BJ (cell line): ENCODE data around the gene ARHGAP9. TPM values are rescaled to one million over a fixed set of nuclear protein-coding genes. Genes with fewer than 3 reads are reported as not detected.
"Not testable (repeated sequence)": the region's sequence is repeated elsewhere in the genome, so short reads cannot be mapped to it uniquely, and the experiment has no call there.

Experiments
- CTCF ChIA-PET: fragments of 350-600 bp; formaldehyde crosslinking; extraction: SDS; loops from one replicate; lab custom pipeline; 2021; ENCODE audit warnings: antibody characterized with exemption, inconsistent platforms; lab: Yijun Ruan, JAX
- POLR2A ChIA-PET: fragments of 300-600 bp; sonication (Branson Sonifier 250); formaldehyde crosslinking; extraction: SDS; loops from one replicate; lab custom pipeline; 2021; ENCODE audit warnings: antibody characterized with exemption; lab: Charles Lee
- DNase-seq: peaks from one replicate; pipeline ENCODE4 v3.0.0-alpha.2; 2011; ENCODE audit warnings: low read depth
- H3K27me3 ChIP-seq: 2 replicates; pipeline ENCODE4 v1.6.0; 2011; ENCODE audit warnings: low read length; ENCODE audit not compliant: control insufficient read depth, insufficient read depth
- H3K36me3 ChIP-seq: 2 replicates; pipeline ENCODE4 v1.5.1; 2011; ENCODE audit warnings: low read length; ENCODE audit not compliant: control insufficient read depth, insufficient read depth
- H3K4me3 ChIP-seq: 2 replicates; pipeline ENCODE4 v1.5.1; 2011; ENCODE audit warnings: low read depth, mild to moderate bottlenecking, control low read depth, low read length
- polyA plus RNA-seq: library from polyadenylated mRNA; depleted of rRNA; stranded (reverse); fragments of >200 nt; gene quantifications from 2 replicates; pipeline ENCODE4 v1.2.3, GENCODE V29; 2011
- TF ChIP-seq, protein P1 (sequence below): IDR thresholded peaks from 2 replicates; pipeline ENCODE4 v1.5.1; 2011; ENCODE audit warnings: low read depth, mild to moderate bottlenecking, control low read depth, inconsistent platforms, low read length, moderate library complexity; ENCODE audit not compliant: insufficient read depth

ARHGAP9 gene
- polyA plus RNA-seq, 1 experiment = 1.0 TPM

DNA sequence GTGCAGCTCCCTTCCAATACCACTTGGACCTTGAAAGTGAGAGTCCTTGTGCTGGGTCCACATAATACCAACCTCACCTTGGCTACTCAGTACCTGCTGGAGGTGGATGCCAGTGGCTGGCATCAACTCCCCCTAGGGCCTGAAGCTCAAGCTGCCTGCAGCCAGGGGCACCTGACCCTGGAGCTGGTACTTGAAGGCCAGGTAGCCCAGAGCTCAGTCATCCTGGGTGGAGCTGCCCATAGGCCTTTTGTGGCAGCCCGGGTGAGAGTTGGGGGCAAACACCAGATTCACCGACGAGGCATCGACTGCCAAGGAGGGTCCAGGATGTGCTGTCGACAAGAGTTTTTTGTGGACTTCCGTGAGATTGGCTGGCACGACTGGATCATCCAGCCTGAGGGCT lies 30.3 kb downstream of the ARHGAP9 start:
- CTCF ChIA-PET = interaction anchor here (1.1 to 16.7 kb wide), 2 partner anchors 12 to 142 kb away, joined by 3 to 411 read pairs; no protein-coding TSS in a partner anchor
- H3K36me3 ChIP-seq = no peaks in the 10 kb centered on the region
- no peak for DNase-seq
- no peak overlapping the region for H3K4me3 ChIP-seq
- no peaks in the 10 kb centered on the region for H3K27me3 ChIP-seq
- POLR2A ChIA-PET = no interaction called here
- TF ChIP-seq, protein P1, sequence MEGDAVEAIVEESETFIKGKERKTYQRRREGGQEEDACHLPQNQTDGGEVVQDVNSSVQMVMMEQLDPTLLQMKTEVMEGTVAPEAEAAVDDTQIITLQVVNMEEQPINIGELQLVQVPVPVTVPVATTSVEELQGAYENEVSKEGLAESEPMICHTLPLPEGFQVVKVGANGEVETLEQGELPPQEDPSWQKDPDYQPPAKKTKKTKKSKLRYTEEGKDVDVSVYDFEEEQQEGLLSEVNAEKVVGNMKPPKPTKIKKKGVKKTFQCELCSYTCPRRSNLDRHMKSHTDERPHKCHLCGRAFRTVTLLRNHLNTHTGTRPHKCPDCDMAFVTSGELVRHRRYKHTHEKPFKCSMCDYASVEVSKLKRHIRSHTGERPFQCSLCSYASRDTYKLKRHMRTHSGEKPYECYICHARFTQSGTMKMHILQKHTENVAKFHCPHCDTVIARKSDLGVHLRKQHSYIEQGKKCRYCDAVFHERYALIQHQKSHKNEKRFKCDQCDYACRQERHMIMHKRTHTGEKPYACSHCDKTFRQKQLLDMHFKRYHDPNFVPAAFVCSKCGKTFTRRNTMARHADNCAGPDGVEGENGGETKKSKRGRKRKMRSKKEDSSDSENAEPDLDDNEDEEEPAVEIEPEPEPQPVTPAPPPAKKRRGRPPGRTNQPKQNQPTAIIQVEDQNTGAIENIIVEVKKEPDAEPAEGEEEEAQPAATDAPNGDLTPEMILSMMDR = no peak

DNA sequence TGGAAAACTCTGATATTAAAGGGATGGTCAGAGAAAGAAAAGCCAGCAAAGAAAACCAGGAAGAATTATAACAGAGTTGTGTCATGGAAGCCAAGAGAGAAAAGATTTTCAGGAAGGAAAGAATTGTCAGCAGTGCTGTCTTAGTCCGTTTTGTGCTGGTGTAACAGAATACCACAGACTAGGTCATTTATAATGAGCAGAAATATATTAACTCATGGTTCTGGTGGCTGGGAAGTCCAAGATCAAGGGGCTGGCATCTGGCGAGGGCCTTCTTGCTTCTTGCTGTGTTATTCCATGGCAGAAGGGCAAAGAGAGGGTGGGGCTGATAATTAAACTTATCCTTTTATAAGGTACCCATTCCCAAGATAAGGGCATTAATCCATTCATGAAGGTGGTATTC lies 31.0 kb downstream of the ARHGAP9 start:
- CTCF ChIA-PET = interaction anchor here (16.7 kb wide), 1 partner anchor 141 kb away, joined by 411 read pairs; no protein-coding TSS in a partner anchor
- no peak for DNase-seq
- POLR2A ChIA-PET = no interaction called here
- H3K27me3 ChIP-seq = no peaks in the 10 kb centered on the region
- no peak overlapping the region for H3K4me3 ChIP-seq
- TF ChIP-seq, protein P1 = no peak
- no peaks in the 10 kb centered on the region for H3K36me3 ChIP-seq

DNA sequence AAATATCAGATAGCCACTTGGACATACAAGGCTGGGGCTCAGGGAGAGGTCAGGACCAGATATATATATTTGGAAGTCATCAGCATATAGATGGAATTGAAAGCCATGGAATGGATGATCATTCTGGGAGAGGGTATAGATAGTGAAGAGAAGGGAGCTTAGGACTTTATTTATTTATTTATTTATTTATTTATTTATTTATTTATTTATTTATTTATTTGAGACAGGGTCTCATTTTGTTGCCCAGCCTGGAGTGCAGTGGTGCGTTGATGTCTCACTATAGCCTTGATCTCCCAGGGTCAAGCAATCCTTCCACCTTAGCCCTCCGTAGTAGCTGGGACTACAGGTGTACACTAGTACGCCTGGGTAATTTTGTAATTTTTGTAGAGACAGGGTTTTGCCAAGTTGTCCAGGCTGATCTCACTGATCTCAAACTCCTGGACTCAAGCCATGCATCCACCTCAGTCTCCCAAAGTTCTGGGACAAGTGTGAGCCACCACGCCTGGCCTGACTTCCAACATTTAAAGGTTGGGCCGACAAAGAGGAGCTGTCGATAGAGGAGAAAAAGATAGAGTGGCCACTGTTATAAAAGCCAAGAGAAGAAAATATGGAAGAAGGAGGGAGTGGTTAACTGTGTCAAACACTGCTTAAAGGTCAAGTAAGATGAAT lies 33.2 kb downstream of the ARHGAP9 start:
- Histone ChIP-seq H3K36me3 (no peaks in the 10 kb centered on the region), H3K27me3 (no peaks in the 10 kb centered on the region), H3K4me3 (no peak overlapping the region)
- no peak for DNase-seq
- POLR2A ChIA-PET = no interaction called here
- CTCF ChIA-PET = interaction anchor here (1.0 to 1.2 kb wide), 3 partner anchors 9 to 139 kb away, joined by 3 read pairs; no protein-coding TSS in a partner anchor
- TF ChIP-seq, protein P1 = no peak

GRCh38 chr12:57444744-57445143 lies 34.9 kb downstream of the ARHGAP9 start:
- TF ChIP-seq, protein P1 = no peak
- DNase-seq = no peak
- H3K36me3 ChIP-seq = no peaks in the 10 kb centered on the region
- CTCF ChIA-PET = interaction anchor here (1.6 to 2.1 kb wide), 2 partner anchors 9 to 11 kb away, joined by 6 to 9 read pairs; no protein-coding TSS in a partner anchor
- no peaks in the 10 kb centered on the region for H3K27me3 ChIP-seq
- POLR2A ChIA-PET = no interaction called here
- no peak overlapping the region for H3K4me3 ChIP-seq

GRCh38 chr12:57444337-57444736 lies 35.3 kb downstream of the ARHGAP9 start:
- DNase-seq, H3K27me3 ChIP-seq, POLR2A ChIA-PET, H3K4me3 ChIP-seq, H3K36me3 ChIP-seq: not testable (repeated sequence)
- CTCF ChIA-PET = interaction anchor here (1.6 to 2.1 kb wide), 2 partner anchors 9 to 11 kb away, joined by 6 to 9 read pairs; no protein-coding TSS in a partner anchor
